WI38 (cell line): ENCODE data around the gene ANGPTL5.

Source experiments
- H3K4me3 ChIP-seq: 2 replicates; pipeline ENCODE4 v1.5.1; 2011; ENCODE audit warnings: low read depth, mild to moderate bottlenecking, control low read depth, low read length
- CTCF ChIP-seq: IDR thresholded peaks from 2 replicates; pipeline ENCODE4 v1.5.1; 2012; ENCODE audit warnings: low read depth, mild to moderate bottlenecking, control low read depth, low read length

ANGPTL5 gene

DNA sequence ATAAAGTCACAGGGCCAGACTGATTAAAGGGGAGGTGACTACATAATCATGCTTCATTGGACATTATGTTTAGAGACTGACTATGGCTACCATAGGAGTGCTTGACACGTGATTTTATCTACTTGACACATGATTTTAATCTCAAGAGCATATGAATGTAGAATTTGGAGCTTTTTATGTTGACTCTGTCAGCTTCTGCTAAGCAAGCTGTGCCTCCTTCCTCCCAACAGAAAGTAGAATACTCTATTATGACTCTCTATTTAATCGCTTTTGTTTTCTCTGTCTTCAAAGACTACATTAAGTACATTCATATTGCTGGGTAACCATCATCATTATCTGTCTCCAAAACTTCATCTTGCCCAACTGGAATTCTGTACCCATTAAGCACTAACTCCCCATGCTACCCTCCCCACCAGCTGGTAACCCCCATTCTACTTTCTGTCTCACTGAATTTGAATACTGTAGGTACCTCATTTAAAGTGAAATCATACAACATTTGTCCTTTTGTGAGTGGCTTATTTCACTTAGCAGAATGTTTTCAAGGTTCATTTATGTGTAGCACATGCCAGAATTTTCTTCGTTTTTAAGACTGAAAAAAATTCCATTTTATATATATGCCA, 24.7 kb upstream of the ANGPTL5 start:
- no peak overlapping the region for H3K4me3 ChIP-seq
- TF ChIP-seq CTCF = no peak

DNA sequence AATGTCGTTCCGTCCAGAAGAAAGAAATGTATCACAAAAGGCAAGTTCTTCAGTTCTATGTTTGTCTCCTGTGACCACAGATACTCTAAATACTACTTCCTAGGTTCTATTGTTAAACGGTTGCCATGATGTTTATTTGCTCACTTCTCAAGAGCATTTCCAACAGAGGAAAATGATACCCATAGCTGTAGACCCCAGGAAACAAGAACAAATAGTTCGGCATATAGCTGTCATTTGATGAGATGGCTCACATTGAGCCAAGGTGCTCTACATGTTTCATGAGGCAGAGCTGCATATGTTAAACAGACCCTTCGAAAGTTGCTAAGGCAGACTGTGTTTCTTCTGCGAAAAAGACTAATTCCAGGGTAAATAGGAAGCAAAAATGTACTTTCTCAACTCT, 15.4 kb upstream of the ANGPTL5 start:
- TF ChIP-seq CTCF = no peak
- no peak overlapping the region for H3K4me3 ChIP-seq

DNA sequence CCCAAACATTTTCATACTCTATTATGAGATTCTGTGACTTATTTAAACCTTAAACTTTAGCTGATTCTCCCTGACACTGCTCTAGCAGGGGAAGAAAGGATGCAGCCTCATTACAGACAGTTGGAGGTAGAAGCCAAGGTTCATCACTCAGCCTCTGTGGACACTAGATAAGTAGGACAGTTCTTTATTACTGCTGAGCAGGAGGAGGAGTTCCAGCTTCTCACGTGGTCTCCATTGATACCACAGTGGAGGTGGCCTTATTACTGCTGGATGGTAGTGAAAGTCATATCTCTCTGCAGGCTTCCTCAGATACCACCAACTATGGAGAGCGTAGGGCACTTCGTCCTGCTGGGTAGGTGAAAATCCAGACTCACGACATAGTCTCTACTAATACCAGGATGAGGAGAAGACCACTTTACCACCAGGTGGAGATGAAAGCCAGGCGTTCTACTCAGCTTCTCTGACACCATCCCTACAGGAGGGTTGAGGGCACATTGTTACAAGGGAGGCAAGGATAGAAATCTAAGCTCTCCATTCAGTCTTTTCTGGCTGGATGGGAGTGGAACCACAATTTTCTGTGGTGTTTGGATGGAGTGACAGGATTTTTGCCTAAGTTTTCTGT, 13.1 kb upstream of the ANGPTL5 start:
- H3K4me3 ChIP-seq = no peak overlapping the region
- TF ChIP-seq CTCF = no peak

DNA sequence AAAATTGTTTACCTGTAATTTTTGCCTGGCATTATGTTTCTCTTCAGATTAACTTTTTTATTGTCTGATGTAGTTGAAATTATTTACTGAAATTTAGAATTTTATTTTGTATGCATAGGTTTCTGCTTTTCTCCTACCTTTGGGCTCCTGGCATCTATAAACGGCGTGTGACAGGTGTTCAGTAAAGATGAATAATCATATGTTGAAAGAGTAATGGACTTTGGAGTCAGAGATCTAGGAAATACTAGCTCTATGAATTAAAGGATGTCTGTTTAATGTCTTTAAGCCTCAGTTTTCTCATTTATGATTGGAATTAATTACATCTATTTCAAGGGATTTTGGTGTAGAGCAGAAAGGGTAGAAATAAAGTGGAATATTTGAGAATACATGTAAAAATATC, 7.2 kb upstream of the ANGPTL5 start:
- TF ChIP-seq CTCF = no peak
- H3K4me3 ChIP-seq = no peak overlapping the region

- H3K4me3 ChIP-seq = no peak overlapping the region
- no peak for TF ChIP-seq CTCF
Measured at GRCh38 chr11:101920992-101921391, 4.7 kb upstream of the ANGPTL5 start.

GRCh38 chr11:101917226-101917625, 904 bp upstream of the ANGPTL5 start:
- H3K4me3 ChIP-seq = no peak overlapping the region
- TF ChIP-seq CTCF = no peak

DNA sequence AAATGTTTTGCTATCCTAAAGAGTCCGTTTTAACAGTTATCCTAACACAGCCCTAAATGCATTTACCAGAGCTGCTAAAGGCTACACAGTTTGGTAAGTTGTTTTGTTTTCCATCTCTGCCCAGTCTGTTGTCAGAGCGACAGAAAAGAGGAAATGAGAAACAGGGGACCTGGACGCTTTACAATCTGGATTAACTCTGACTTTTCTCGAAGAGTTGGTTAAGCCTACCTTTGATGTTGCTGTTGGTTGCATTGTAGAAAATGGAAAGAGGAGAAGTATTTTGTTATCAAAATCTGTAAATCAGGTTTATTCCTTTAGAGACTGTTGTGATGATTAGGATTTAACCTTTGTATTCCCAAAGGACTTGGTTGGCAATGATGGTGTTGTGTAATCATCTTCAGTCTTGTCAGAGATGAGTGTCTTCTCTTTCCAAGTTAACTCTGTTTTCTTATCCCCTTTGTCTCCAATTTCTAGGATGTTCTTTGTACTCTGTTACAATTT, 481 bp downstream of the ANGPTL5 start:
- peak overlapping the region; percentile 74 for H3K4me3 ChIP-seq
- no peak for TF ChIP-seq CTCF
